GM21515 (cell line): Measurements from ENCODE around the gene UBE2E1.
A peak's percentile ranks its signal among the peaks of the same experiment; 100 is the strongest.

Experiments
- ATAC-seq: cut with Tn5 transposase; IDR thresholded peaks from one replicate; pipeline ENCODE4 v1.9.1; 2021; ENCODE audit not compliant: unreplicated experiment

The UBE2E1 gene

GRCh38 chr3:23805633-23806533 is at the start of gene UBE2E1:
UBE2E1 (plus strand) TSS chr3:23805955; CDS start chr3:23807270, 1,315 bp downstream.
- ATAC-seq: peak; percentile 76

- no peak for ATAC-seq
Observed at GRCh38 chr3:23756206-23756840, 49.4 kb upstream of the UBE2E1 start.

- no peak for ATAC-seq
Observed at GRCh38 chr3:23758253-23758838, 47.4 kb upstream of the UBE2E1 start.

GRCh38 chr3:23760325-23760724 is 45.4 kb upstream of the UBE2E1 start:
- peak; percentile 7 for ATAC-seq

GRCh38 chr3:23760871-23761373 is 44.8 kb upstream of the UBE2E1 start:
- peak; percentile 44 for ATAC-seq

- peak; percentile 34 for ATAC-seq
Observed at GRCh38 chr3:23761440-23761896, 44.3 kb upstream of the UBE2E1 start.

- peak; percentile 88 for ATAC-seq
Observed at GRCh38 chr3:23762214-23762613, 43.5 kb upstream of the UBE2E1 start.

GRCh38 chr3:23762759-23763477 is 42.8 kb upstream of the UBE2E1 start:
- ATAC-seq: no peak

GRCh38 chr3:23764407-23764806 is 41.3 kb upstream of the UBE2E1 start:
- no peak for ATAC-seq

GRCh38 chr3:23767546-23767945 is 38.2 kb upstream of the UBE2E1 start:
- no peak for ATAC-seq

GRCh38 chr3:23775254-23775909 is 30.4 kb upstream of the UBE2E1 start:
- no peak for ATAC-seq

GRCh38 chr3:23776352-23776891 is 29.3 kb upstream of the UBE2E1 start:
- ATAC-seq: no peak

- no peak for ATAC-seq
Observed at GRCh38 chr3:23778446-23778845, 27.3 kb upstream of the UBE2E1 start.

GRCh38 chr3:23779841-23780240 is 25.9 kb upstream of the UBE2E1 start:
- ATAC-seq: no peak

- ATAC-seq: no peak
Observed at GRCh38 chr3:23781051-23781450, 24.7 kb upstream of the UBE2E1 start.

- no peak for ATAC-seq
Observed at GRCh38 chr3:23781871-23782270, 23.9 kb upstream of the UBE2E1 start.

GRCh38 chr3:23785097-23785645 is 20.6 kb upstream of the UBE2E1 start:
- no peak for ATAC-seq

GRCh38 chr3:23785882-23786281 is 19.9 kb upstream of the UBE2E1 start:
- ATAC-seq: no peak

GRCh38 chr3:23791678-23792077 is 14.1 kb upstream of the UBE2E1 start:
- no peak for ATAC-seq
